Measurements from ENCODE around the gene SLC8A1.

DNA sequence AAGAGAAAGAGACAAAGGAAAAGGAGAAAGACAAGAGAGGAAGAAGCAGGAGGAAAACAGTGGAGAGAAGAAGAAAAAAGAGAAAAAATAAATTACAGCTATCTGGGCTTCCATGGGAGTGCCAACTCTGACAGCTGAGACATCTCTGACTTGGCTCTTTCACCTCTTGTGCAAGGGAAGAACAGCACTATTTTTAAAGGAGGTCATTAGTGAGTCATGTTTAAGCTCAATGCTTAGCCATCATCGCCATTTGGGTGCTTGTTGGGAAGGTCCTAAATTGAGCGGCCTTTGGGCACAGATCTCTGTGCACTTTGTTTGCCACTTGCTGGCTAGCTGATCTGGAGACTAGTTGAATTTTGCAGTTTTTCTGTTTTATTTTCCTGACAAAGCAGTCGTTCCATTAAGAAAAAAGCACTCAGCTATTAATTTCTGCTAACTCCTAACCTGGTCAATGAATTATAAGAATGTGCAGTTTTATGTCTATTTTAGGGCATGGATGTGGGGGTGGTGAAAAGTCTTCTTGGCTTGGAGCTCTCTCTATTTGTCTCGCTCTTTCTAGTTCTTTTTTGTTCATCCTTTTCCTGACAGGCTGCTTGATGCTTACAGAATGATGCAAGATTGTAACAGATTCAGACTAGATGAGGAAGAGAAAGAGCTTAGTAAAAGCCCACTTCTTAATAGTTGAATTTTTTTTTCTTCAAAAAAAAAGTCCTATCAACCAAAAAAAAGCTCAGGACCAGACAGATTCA lies 231.5 kb downstream of the SLC8A1 start:
- no peak for TF ChIP-seq JUNB (IDR thresholded peaks at IDR 0.05)
- no peak for TF ChIP-seq LARP7 (IDR thresholded peaks at IDR 0.05)
- TF ChIP-seq NR2C2 (IDR thresholded peaks at IDR 0.05; ENCODE audit: borderline replicate concordance, control insufficient read depth, insufficient read length, low read depth) = no peak
- no peak for TF ChIP-seq POLR2AphosphoS5 (IDR thresholded peaks at IDR 0.05; ENCODE audit: low read length)
- no peak for TF ChIP-seq HDAC6 (IDR thresholded peaks at IDR 0.05; ENCODE audit: unreplicated experiment)
- TF ChIP-seq REST (IDR thresholded peaks at IDR 0.05; ENCODE audit: low read depth, low read length) = no peak

Data from GM12878 (cell line).